GM11168 (cell line): ENCODE results near the gene MAGI1.
"Not testable (repeated sequence)": the region's sequence is repeated elsewhere in the genome, so short reads cannot be mapped to it uniquely, and the experiment has no call there.

Experiments
- in situ Hi-C: fragments of 300-500 bp; cut with MboI; formaldehyde crosslinking; loops from one replicate; pipeline ENCODE4 v1.12.0; 2022; ENCODE audit warnings: low sequenced_read_pairs; ENCODE audit not compliant: unreplicated experiment

MAGI1 gene

DNA sequence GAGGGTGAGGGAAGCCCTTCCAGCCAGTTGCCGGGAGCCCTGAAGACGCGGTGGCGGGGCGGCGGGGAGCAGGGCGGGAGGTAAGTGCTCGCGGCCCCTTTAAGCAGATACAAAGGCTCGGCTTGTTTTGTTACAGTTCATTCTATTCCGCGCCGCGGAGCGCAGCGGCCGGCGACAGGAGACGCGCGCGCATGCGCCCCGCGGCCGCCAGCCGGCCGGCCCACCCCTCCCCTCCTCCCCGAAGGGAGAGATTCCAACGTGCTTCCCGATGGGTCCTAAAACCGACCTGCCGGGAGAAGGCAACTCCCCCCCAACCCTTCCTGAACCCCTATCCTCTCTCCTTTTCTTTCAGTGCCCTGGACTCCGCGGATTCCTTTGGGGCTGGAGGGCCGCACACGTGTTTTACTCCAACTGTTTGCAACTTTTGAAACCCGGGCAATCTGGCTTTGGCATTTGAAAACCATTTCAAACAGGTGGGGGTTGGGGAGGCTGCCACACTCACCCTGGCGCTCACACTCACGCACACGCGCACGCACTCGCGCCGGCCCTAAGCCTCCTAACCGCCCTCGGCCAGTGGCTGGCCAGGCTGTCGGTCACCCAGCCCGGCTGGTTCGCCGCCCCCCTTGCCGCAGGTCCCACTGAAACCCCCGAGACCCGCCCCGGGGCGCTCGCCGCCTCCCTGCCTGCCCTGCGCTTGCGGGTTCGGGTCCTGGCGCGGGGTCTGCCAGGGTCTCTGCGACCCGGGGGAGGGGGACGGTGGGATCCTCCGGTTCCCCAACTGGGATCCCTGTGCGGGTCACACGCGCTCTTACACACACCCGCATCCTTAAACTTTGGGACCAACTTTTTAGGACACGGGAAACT lies at the start of gene MAGI1:
MAGI1 (minus strand) TSS at position 193 of the 864 bp plus-strand sequence. CDS start 610 bp downstream, outside the sequence.
- in situ Hi-C loops, result no loop called here

DNA sequence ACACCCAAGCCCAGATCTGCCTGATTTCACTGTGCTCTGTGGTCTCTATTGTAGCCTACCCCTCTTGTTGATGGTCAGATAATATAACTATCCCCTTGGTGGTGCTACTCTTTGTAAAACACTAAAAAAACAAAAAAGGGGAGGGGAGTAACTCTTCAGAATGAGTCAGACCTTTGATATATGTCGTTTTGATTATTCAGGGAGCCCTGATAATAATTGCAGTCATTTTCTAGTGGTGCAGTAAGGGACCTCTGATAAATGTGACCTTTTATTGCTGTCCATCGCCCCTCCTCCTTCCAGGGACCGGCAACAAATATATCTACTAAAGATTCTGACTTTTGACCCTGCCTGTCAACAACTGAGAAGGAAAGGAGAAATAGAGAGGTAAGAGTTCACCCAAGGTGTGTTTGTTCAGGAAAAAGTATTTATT lies 45.1 kb upstream of the MAGI1 start:
- in situ Hi-C loops, result no loop called here

DNA sequence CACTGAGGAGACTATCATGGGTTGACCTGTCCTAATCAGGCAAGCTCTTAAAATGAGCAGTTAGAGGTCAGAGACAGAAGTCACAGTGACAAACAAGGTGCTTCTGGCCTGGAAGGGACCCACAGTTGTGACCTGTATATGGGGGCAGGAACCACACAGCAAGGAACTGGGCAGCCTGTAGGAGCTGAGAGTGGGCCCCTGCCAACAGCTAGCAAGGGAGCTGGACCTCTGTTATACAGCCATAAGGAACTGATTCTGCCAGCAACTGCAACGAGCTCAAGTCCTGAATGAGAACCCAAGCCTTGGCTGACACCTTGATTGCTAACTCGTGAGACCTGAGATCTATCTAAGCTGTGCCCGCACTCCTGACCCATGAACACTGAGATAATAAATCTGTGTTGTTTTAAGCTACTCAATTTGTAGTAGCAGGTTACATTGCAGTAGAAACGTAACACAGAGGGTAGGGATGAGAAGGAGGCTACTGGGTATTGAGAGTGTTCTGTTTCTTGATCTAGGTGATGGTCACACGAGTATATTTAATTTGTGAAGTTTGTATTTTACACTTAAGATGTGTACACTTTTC lies 44.5 kb upstream of the MAGI1 start:
- in situ Hi-C loops, result no loop called here

DNA sequence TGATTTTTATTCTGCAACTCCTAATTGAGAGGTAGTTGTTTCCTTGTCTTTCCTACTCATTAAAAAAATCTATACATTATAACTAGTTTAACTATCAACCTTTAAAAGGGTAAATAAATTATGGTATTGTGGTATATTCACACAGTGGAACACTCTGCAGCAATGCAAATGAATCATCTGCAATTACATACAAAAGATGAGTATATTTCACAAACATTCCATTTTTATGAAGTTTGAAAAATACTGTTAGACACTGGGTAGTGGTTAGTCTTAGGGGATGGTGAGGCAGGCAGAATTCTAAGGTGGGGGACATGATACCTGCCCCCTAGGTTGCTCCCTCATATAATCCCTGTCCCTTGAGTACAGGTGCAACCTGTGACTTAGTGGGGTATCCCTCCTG lies 44.0 kb upstream of the MAGI1 start:
- in situ Hi-C loops, result no loop called here

DNA sequence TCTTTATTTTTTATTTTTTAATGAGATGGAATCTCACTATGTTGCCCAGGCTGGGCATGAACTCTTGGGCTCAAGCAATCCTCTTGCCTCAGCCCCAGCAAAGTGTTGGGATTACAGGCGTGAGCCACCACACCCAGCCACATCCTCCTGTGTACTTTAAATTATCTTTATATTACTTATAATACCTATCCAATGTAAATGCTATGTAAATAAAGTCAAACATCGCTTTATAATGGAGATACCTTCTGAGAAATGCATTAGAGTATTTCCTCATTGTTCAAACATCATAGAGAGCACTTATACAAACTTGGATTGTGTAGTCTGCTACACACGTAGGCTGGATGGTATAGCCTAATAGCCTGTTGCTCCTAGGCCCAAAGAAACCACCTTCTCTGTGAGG lies 41.4 kb upstream of the MAGI1 start:
- in situ Hi-C loops, result no loop called here

DNA sequence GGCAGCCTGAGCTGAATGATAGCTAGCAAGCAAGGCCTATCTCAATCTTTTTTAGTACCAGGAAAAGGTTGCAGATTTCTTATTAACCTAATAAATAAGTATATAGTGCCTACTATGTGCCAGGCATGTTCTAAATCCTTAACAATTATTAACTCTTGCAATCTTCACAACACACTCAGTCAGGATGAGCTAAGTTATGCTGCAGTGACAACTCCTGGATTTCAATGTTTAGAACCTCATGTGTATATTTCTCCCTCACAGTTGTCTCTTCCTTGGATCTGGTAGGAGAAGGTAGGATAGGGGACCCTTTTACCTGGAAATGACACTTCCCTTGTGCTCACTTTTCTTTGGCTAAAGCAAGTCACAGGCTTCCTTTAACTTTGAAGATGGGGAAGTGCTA lies 39.3 kb upstream of the MAGI1 start:
- in situ Hi-C loops, result no loop called here

DNA sequence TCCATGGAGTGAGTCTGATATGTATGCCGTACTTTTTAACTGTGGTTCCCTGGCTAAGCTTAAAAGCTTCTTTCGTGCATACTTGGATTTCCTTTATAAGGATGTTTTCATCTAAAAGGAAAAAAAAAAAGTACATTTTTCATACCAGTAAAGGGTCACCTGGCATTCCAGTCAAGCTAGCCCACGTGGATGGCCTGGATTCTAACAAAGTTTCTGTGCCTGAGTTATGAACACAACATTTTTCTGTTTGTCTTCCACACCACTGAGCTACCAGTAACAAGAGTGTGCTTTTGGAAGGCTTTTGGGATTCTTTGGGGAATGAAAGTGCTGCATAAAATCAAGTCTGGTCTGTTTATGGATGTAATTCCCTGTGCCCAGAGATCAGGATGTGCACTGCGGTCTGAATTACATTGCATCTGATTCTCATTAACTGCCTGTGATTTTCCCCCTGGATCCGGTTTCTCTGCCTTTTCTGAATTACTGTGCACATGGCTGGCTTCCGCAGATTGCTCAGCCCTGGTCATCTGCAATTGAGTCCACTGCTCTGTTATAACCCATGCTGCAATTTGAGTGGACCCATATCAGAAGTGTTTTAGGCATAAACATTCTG lies 38.2 kb upstream of the MAGI1 start:
- in situ Hi-C loops, result no loop called here

DNA sequence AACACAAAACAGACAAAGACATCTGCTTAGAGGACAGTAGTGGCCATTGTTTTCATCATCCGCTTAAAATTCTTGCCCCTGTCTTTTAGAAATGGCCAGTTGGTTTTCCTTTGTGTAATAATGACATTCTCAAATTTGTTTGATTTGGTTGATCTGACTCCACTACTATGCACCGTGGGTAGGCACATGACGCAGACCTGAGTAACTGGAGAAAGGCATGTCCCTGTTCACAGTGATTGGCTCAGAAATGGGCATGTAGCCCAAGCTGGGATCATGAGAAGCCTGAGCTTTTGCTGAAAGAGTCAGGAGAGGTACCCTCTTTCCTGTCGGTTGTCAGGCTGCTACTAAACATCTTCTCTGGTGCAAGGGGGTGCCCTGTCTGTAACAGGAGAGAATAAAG lies 36.6 kb upstream of the MAGI1 start:
- in situ Hi-C loops, result no loop called here

DNA sequence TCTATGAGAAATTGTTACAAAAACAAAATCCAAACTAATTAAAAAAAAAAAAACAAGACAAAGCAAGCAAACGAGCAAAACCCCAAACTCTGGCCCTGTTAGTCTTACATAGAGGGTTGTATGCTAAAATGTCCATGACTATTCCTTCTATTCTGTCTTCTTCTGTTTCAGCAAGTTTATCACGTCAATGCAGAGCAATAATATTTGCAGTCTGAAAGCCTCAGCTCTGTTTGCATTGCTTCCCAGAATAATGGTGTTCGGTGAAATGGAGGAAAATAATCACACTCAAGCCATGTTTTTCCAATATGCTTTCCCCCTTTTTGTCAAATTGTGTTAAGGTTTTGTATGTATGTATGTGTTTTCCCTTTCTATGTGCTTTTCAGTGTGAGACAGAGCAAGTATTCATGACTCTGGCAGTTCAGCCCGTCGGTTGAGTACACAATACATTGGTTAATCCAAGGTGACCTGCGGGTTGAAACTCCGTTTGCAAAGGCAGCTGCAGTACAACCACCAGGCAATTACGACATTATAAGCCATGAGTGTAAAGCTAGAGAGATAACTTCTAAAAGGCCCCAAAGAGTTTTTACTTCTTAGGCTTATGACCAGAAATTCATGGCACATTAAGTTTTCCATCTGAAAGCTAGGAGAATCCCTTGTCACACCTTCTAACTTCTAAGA lies 34.9 kb upstream of the MAGI1 start:
- in situ Hi-C loops, result no loop called here

DNA sequence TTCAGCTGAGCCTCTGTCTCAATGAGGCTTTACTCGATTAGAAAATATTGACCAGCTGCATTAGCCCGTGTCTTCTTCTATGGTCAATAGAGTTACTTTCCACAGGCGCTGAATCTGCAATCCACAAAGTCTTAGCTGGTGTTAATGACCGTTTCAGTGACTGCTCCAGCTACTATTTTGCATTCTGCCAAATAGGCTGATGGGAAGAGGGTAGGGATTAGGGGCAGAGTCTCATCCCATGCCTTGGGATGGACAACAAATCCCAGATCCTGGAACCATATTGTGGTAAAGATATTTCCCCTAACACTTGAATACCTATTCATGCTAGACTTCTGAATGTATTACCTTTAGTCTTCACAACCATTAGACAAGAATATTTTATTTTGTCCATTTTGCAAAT lies 29.5 kb upstream of the MAGI1 start:
- in situ Hi-C loops, result no loop called here

DNA sequence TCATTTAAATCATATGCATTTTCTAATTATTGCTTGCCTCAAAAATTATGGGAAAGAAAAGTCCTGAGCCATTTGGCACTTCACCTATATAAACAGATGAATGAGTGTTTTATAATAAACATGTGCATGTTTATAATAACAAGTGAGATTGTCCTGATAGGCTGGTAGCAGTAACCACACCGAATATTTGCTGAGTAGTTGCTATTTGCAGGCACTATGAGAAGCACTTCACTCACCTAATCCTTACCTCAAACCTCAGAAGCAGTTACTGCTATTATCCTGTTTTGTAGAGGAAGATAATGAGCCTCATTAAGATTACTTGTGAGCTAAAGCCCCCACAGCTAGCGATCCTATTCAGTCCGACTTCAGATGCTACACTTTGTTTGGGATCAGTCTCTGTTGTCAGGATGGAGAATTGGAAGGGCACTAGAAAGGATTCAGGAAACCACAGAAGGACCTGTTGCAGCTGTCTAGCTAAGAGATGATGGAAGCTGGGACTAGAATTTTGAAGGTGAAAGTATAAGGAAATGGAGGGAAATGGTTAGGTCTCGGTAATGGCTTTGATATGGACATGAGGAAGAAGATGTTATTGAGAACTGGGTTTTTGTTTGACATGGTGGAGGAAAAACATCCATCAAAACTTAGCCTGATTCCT lies 28.4 kb upstream of the MAGI1 start:
- in situ Hi-C loops, result no loop called here

DNA sequence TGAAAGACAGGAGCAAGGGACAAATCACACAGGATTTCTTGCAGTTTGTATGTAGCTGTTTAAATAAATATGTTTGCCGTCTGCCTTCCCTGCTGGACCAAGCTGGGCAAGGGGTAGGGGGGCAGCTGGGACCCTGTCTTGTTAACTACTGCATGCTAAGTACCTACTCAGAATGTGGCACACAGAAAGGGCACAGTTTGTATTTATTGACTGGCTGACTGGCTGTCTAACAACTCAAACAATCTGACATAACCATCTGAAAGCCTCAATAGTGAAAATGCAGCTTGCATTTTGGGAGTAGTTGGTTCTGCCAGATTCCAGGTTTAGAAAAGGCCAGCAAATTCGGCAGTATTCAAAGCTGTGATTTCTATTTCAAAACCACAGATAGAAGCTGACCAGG lies 16.6 kb upstream of the MAGI1 start:
- in situ Hi-C loops, result no loop called here

DNA sequence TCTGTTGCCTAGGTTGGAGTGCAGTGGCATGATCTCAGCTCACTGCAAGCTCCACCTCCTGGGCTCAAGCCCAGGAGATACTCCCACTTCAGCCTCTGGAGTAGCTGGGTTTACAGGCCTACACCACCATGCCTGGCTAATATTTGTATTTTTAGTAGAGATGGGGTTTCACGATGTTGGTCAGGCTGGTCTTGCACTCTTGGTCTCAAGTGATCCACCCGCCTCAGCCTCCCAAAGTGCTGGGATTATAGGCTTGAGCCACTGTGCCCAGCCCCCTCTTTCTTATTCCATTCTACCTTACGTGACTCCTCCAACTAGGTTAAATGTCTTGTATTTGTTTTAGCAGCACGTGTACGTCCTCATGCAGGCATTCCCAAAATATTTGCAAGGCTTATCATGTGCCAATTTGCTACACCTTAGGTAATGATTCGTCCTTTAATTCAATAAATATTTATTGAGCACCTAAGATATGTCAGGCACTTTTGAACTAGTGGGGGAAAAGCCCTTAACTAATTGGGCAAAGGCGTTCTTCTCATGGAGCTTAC lies 14.9 kb upstream of the MAGI1 start:
- in situ Hi-C loops, result no loop called here

DNA sequence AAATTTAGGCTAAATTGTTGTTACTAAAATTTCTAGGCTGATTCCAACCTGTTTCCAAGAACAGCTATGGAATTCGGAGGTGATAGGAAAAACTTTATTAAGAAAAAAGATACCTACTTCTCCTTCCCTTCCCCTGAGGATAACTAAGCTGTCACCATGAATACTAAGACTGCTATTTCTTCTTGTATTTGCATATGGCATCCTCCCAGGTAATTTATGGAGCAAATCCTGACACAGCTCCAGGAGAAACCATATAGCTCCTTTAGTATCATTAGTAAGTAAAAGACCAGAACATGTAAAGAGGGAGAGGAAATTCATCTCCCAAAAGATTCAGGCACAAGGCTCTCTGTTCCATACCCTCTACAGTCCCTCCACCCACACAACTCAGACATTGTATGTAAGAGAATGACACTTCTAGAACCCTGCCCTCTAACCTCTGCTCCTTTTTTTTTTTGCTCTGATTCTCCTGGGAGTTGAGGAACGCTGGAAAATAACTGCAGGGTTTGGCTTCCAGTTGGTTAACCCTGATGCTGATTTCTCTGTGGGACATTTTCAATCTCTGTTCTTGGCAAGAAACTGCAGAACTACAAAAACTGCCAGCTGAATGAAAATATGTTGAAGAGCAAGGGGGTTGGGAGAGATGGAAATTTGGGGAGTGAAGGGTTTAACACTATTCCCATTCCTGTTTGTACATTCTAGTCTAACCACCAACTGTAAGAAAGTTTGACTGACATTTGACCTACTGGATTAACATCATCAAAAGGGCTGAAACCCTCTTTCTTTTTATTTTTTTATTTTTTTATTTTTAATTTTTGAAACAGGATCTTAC lies 14.2 kb upstream of the MAGI1 start:
- in situ Hi-C loops, result no loop called here

DNA sequence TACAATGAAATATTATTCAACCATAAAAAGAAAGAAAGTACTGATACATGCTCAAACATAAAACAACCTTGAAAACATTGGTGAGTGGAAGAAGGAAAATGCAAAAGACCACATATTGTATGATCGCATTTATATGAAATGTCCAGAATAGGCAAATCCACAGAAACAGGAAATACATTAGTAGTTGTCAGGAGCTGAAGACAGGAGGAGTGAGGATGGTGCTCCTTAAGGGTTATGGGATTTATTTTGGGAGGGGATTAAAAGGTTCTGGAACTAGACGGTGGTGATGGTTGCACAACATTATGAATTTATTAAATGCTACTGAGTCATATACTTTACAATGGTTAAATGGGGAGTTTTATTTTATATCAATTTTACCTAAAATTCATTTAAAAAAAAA lies 12.1 kb upstream of the MAGI1 start:
- in situ Hi-C loops, result no loop called here

DNA sequence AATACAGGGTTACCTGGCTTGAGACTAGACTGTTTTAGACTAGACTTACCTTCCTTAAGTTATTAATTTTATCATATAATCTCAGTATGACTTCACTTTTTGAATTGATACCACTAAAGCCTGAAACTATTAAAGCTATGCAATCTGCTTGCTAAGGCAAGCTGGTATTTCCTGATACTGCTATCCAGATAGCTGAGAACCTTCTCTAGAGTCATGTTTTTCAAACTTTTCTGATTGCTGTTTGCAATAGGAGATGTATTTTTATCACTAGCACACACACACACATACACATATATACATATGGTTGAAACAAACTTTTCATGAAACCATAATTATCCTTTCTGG lies 9.3 kb upstream of the MAGI1 start:
- in situ Hi-C loops, result no loop called here

DNA sequence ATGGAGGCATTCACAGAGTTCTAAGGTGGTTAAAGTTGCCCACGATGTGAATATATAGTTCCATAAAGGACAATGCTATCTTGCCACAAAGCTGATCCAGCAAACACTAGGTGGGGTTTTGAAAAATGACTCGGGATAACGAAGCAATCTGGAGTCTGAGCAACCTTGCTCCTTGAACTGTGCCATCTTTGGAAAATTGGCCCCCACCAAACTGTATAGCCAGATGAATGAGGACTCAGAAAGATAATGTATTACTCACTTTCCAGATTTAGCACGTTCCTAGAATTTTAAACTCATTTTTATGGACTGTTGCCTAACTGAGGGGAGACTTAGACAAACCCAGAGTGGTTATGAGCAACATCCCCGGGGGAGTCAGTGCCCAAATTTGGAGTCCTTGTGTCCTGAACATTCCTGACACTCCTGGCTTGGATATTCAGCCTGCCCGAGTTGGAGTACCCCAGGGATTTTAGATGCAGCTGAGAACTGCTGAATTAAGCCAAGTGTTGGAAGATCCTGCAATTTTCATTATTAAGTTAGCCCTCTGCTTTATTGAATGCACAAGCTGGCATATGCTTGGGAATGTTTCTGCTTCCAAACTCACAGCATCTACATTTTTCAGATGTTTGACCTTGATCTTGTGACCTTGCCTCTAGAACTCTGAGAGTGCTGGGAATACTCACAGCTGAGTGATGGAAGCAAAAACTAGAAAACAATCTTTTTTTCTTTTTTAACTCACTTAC lies 8.8 kb upstream of the MAGI1 start:
- in situ Hi-C loops, result no loop called here

DNA sequence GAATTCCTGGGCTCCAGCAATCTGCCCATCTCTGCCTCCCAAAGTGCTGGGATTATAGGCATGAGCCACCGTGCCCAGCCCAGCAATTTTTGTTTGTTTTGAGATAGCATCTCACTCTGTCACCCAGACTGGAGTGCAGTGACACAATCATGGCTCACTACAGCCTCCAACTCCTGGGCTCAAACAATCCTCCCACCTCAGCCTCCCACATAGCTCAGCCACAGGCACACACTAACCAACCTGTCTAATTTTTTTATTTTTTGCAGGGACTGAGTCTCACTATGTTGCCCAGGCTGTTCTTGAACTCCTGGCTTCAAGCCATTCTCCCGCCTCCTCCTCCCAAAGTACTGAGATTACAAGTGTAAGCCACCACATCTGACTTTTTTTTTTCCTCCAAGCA lies 7.6 kb upstream of the MAGI1 start:
- in situ Hi-C loops, result not testable (repeated sequence)

DNA sequence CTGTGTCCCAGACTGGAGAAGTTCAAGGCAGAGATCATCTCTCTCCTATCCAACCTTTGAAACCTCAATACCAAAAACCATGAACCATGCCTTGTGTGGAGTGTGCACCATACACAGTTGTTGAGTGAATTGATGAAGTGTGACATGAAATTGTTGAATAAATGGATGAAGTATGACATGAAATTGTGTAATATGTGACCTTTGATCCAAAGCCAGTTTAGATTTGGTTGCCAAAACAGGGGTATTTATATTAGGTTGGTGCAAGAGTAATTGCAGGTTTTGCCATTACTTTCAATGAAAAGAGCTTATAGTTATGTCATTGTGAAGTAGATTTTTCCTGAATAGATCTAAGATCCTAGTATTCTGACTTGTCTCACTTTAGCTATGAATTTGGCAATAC lies 3.1 kb upstream of the MAGI1 start:
- in situ Hi-C loops, result no loop called here
